GM12891 (cell line): ENCODE measurements around the gene LRRC49.

ENCODE experiments used
- POLR2A ChIP-seq: IDR thresholded peaks from 2 replicates; pipeline ENCODE4 v1.6.1; 2011; ENCODE audit warnings: low read depth, low read length, control low read depth
- POLR2AphosphoS5 ChIP-seq: IDR thresholded peaks from 2 replicates; pipeline ENCODE4 v1.6.1; 2011; ENCODE audit warnings: low read depth, low read length, control low read depth
- SPI1 ChIP-seq: IDR thresholded peaks from 2 replicates; pipeline ENCODE4 v1.6.1; 2011; ENCODE audit warnings: low read depth, low read length, control low read depth
- TAF1 ChIP-seq: IDR thresholded peaks from 2 replicates; pipeline ENCODE4 v1.6.1; 2011; ENCODE audit warnings: low read depth, low read length, control low read depth

DNA sequence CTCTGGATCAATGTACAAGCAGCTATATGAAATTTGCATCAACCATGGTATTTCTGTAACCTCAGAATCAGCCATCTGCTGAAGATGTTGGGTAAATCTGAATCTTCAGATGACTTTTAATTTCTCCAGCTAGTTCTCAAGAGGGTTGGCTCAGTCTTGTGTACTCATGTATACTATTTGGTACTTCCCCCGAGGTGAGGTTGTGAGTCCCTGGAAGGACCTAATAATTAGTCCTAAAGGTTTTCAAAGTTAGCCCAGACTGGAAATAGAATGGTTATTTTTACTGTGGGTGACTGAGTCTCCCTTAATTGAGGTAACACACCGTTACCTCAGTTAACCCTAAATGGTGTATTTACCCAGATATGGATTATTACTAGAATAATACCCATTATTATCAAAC lies 118.4 kb downstream of the LRRC49 start:
- no peak for TF ChIP-seq POLR2AphosphoS5
- TF ChIP-seq POLR2A: no peak
- no peak for TF ChIP-seq TAF1
- TF ChIP-seq SPI1: no peak
